NCI-H2227 treated with DMSO at 0.1 percent for 48 hours (cell line): ENCODE measurements around the gene MYRF.

Source experiments
- DNase-seq: peaks from one replicate; lab custom pipeline; 2025; lab: John Stamatoyannopoulos, UW

The MYRF gene

DNA sequence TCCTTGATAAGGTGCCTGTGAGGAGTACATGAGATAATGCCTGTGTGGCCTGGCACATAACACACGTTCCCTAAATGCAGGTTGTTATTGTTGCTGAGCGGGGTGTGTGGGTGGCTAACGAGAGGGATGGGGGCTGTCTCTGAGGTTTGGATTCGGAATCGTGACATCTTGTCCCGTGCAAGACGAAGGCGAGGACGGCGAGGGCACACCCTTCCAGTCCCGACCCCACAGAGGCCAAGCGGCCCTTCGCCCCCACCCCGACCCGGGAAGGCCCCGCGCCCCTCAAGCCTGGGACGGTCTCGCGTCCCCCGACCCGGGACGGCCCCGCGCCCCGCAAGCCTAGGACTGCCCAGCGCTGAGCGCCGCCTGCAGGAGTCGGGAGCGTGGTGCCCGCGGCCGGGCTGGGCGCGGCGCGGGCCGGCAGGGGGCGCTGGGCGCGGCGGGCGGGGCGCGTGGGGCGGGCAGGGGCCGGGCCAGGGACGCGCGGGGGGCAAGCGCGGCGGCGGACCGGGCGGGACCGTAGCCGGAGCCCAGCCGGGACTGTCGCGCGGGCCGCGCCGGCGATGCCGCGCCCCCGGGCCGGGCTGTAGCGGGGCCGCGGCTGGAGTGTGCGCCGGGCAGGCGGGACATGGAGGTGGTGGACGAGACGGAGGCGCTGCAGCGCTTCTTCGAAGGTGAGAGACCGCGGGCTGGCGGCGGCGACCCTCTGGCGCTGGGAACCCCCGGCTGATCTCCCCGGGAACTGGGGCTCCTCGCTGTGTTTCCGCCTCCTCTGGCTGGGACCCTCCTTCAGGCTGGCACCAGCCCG is at the start of gene MYRF:
Gene MYRF (plus strand): TSS at position 520 of the 808 bp plus-strand sequence. CDS start 109 bp downstream, at position 629.
- DNase-seq = no peak

DNA sequence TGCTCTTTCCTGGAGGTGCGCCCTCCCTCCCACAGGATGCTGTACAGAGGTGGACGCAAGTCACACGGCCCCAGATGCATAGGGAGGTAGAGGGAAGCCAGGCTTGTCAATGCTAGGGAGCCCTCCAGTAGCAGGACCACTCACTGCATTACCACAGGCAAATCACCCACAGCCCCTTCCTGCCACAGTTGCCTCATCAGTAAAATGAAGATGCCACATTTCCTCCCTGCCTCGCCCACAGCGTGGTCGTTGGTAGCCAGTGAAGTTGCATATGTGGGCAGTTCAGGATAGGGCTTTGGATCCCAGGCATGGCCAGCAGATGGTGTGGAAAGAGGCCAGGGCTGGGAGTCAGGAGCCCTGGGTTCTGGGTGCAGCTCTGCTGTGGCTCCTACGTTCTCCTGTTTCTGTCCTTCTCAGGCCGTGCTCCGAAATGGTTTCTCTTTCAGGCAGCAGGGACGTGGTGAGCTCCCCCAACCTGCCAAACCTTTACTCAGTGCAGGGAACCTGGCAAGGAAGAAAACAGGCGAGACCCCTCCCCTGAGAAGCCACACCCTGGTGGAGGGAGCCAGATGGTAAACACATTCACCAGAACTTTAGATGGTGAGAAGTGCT is 49.6 kb upstream of the MYRF start:
- no peak for DNase-seq

DNA sequence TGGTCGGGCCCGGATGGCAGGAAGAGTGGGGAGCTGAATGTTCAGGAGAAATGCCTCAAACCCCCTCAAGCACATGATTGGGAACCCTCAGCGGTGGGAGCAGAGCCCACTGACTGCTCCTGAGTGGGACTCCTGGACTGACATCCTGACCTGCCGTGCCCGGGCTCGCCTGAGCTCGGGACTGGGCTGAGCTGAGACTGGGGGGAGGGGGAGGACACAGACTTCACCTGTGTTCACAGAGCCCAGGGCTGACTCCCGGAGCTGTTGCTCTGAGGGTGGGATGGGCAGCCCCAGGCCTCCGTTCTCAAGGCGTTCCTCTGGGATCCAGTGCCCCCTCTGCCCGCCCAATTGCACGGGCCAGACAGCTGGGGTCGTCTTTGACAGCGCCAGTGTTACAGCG is 47.6 kb upstream of the MYRF start:
- no peak for DNase-seq

DNA sequence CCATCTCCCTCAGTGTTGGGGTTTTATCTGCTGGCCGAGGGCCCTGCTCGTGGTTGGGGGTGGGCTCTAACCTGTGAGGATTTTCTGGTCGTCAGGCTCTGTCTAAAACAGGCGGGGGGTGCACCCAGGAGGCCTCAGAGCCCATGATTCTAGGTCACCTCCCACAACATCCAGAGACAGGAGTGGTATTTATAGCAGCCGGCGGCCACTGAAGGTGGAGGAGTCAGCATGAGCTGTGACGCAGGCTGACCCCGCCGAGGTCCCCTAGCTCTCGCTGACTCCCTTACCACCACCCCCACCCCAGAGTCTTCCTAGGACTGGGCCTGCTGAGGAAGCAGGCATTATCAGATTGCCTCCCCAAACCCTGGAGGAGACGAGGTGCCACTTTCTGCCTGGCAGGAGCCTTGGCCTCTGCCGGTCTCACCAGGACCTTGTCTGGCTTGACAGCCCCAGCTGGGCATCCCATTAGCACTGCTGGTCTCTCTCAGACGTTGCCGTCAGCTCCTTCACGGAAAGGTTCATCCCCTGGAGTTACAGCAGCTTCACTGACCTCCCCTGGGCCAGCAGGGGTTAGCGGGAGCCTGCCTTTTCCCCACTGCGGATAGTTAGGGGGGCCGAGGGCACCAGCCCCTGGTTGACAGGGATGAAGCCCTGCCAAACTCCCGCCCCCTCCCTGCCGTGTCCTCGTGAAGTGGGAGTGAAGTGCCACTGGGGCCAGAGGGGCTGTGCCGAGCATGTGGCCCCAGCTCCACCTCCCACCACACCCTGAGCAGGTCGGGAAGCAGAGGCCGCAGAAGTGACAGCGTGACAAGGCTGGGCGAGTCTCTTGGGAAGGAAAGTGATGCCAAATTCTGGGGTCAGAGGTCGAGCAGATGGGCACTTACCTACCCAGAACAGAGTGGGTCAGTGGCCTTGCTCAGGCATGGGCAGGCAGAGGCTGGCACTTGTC is 45.7 kb upstream of the MYRF start:
- DNase-seq = no peak

DNA sequence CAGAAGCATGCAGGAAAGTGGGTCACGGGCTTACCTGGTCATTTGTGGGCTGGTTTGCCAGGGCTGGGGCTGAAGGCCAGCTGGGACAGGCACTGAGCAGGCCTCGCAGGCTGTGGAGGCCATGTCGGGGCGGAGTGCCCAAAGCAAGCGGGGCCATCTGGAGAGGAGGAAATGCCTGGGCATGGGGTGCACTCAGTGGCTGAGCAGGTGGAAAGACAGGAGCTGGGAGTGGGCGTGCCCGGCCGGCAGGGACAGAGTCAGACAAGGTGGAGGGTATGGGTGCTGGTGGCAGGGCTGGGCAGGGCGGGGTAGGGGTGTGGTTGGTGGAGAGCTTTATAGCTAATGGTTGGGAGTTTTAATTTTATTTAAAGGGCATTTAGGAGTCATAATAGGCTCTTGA is 44.9 kb upstream of the MYRF start:
- DNase-seq = no peak

- no peak for DNase-seq
Observed at GRCh38 chr11:61709110-61709509, 43.3 kb upstream of the MYRF start.

- DNase-seq = no peak
Observed at GRCh38 chr11:61709572-61709971, 42.9 kb upstream of the MYRF start.

- no peak for DNase-seq
Observed at GRCh38 chr11:61710019-61710418, 42.4 kb upstream of the MYRF start.

GRCh38 chr11:61711037-61711436 is 41.4 kb upstream of the MYRF start:
- no peak for DNase-seq

DNA sequence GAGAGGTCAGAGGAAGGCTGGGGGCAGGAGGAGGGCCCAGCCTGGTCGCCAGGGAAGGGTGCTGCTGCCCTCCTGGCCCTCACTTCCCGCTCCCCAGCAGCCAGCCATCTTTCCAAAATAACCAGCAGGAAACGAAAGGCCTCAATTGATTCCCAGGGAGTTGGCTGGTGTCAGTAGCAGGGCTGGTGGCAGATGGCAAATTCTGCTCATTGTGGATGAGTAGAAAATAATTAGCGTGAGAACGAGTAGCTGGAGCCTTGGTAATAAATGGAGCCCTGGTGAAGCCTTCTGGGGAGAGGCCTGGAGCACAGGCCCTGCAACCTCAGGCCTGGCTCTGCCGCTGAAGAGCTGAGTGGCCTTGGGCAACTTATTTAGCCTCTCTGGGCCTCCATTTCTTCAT is 40.9 kb upstream of the MYRF start:
- DNase-seq = no peak

- DNase-seq = no peak
Observed at GRCh38 chr11:61712314-61712713, 40.1 kb upstream of the MYRF start.

DNA sequence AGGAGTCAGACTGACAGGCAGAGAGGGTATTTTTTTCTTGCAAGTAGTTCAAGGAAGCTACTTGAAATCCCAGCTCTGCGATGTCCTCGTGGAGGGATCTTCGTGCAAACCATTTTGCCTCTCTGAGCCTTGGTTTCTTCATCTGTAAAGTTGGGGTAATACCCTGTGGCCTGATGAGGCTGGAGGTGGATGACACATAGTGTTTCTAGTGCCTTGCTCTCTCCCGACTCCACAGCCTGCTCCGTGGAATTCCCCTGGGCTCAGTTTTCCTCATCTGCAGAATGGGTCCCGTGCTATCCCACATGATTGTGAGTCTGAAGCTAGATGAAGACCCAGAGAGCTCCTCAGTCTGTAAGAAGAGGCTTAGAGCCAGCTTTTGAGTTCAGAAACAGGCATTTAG is 39.6 kb upstream of the MYRF start:
- DNase-seq = no peak

GRCh38 chr11:61713464-61713863 is 39.0 kb upstream of the MYRF start:
- no peak for DNase-seq

GRCh38 chr11:61713906-61714305 is 38.5 kb upstream of the MYRF start:
- DNase-seq = no peak

DNA sequence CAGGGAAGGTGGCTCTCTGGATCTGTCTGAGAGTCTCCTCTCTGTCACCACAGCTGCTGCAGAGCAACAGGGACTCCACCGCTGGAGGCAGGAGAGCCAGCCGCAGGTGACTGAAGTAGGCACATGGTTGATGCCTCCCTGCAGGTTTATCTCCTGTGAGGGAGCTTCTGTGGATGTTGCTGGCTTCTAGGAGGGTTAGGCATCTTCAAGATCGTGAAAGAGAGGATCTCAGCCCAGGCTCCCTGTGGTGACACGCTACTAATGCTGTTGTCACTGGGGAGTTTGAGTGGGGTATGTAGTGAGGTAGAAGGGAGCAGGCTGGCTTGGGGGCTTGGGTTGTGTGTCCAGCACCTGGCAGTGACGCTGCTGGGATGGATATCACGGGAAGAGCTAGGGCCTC is 38.1 kb upstream of the MYRF start:
- no peak for DNase-seq

- DNase-seq = no peak
Observed at GRCh38 chr11:61714916-61715315, 37.5 kb upstream of the MYRF start.

DNA sequence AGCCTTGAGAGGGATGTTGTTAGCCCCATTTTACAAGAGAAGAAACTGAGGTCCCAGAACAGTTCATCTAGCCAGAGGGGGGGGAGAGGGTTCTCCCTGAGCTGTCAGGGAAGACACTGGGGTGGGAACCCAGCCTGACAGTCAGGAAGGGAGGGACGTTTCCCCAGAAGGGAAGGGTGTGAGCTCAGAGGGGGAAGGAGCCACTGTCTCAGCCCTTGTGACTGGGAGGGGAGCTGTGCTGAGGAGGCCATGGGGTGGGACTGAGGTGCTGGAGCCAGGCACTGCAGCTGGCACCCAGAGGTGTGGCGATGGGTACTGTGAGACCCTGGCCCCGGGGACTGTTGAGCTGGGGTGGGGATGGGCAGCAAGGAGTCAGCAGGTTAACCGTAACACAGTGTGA is 36.6 kb upstream of the MYRF start:
- DNase-seq = no peak

GRCh38 chr11:61716478-61717285 is 35.8 kb upstream of the MYRF start:
- DNase-seq = no peak

DNA sequence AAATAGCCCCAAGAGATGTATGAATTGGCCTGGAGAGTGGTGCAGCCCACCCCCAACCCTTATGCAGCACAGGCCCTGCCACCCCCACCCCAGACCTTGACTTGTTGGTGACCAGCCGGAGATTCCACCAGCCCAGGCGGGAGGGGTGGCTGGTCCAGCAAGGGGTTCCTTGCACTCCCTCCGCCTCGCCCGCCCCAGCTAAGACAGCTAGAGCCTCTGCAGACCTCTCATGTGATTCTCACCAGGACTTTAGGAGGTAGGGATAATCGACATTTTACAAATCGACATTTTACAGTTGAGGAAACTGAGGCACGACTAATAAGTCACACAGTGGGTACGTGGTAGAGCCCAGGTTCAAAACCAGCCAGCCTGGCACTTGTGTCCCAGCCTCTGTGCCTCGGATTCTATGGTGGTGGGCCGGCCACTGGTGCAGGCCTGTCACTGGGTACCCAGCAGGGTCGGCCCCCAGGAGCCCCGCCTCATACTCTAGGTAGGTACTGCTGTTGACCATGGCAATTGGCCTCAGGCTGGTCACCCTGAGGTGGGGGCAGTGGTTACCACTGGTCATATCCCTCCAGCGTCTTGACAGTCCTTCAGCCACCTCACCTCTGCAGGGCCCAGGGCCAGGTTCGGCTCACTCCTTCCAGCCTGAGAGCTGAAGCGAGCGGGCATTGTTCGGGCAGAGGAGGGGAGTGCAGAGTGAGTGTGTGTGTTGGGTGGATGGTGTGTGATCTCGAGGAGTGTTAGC is 35.0 kb upstream of the MYRF start:
- no peak for DNase-seq

- DNase-seq = no peak
Observed at GRCh38 chr11:61718046-61718531, 34.3 kb upstream of the MYRF start.
